Caco-2 (cell line): Measurements from ENCODE around the gene CELA1. TPM values are rescaled to one million over a fixed set of nuclear protein-coding genes. Genes with fewer than 3 reads are reported as not detected.

Source experiments
- BruUV-seq: library from RNA; stranded (reverse); fragments of 400-500 nt; replicated peaks from 2 replicates; lab custom pipeline; 2021; lab: Mats Ljungman, UMichigan
- CTCF ChIA-PET: fragments of 300-600 bp; sonication (Branson Sonifier 250); formaldehyde crosslinking; loops from one replicate; lab custom pipeline; 2022; ENCODE audit warnings: antibody characterized with exemption; lab: Charles Lee
- POLR2A ChIA-PET: fragments of 300-600 bp; sonication (Branson Sonifier 250); formaldehyde crosslinking; loops from one replicate; lab custom pipeline; 2022; ENCODE audit warnings: antibody characterized with exemption; lab: Charles Lee
- DNase-seq, 2 experiments: peaks; one replicate each; pipeline versions ENCODE4 v3.0.0 to v3.0.0-alpha.2; 2020 to 2022
- H3K27me3 ChIP-seq: replicated peaks from 2 replicates; pipeline ENCODE4 v1.6.0; 2011; ENCODE audit warnings: low read length; ENCODE audit not compliant: control insufficient read depth, insufficient read depth
- H3K36me3 ChIP-seq: 2 replicates; pipeline ENCODE4 v1.5.1; 2011; ENCODE audit warnings: low read length; ENCODE audit not compliant: control insufficient read depth, insufficient read depth
- H3K4me1 ChIP-seq: fragments of 250-450 bp; sonication (Bioruptor Pico); 2 replicates; pipeline ENCODE4 v1.5.1; 2020; ENCODE audit warnings: mild to moderate bottlenecking
- H3K4me3 ChIP-seq: 2 replicates; pipeline ENCODE4 v1.5.1; 2011; ENCODE audit warnings: low read depth, mild to moderate bottlenecking, control low read depth, low read length
- H3K9me3 ChIP-seq: fragments of 250-450 bp; sonication (Bioruptor Pico); 2 replicates; pipeline ENCODE4 v1.5.1; 2020; ENCODE audit warnings: mild to moderate bottlenecking, moderate library complexity
- H3K27ac Mint-ChIP-seq: one replicate; pipeline ENCODE4 v1.8.0; 2022; ENCODE audit warnings: mixed read lengths; ENCODE audit not compliant: unreplicated experiment
- H3K27me3 Mint-ChIP-seq: one replicate; pipeline ENCODE4 v1.8.0; 2022; ENCODE audit warnings: mixed read lengths; ENCODE audit not compliant: insufficient read depth, unreplicated experiment
- H3K36me3 Mint-ChIP-seq: one replicate; pipeline ENCODE4 v1.8.0; 2022; ENCODE audit warnings: mild to moderate bottlenecking, mixed read lengths; ENCODE audit not compliant: insufficient read depth, unreplicated experiment
- H3K4me1 Mint-ChIP-seq: one replicate; pipeline ENCODE4 v1.8.0; 2022; ENCODE audit warnings: low read depth, mixed read lengths; ENCODE audit not compliant: unreplicated experiment
- H3K4me3 Mint-ChIP-seq: one replicate; pipeline ENCODE4 v1.8.0; 2022; ENCODE audit warnings: mild to moderate bottlenecking, moderate library complexity, mixed read lengths; ENCODE audit not compliant: unreplicated experiment
- H3K9me3 Mint-ChIP-seq: one replicate; pipeline ENCODE4 v1.8.0; 2022; ENCODE audit warnings: mixed read lengths; ENCODE audit not compliant: unreplicated experiment
- intact Hi-C: fragments of 100-400 bp; cut with micrococcal nuclease; formaldehyde crosslinking; loops from one replicate; pipeline ENCODE4 v1.10.0; 2022; ENCODE audit not compliant: unreplicated experiment
- total RNA-seq: library from RNA; stranded (reverse); gene quantifications from 2 replicates; pipeline ENCODE4 v1.2.3, GENCODE V29; 2022
- TF ChIP-seq, protein P1 (sequence below), 2 experiments: fragments of 200-600 bp in 1 of 2; IDR thresholded peaks; 1 replicate in 1 of 2; 2 replicates in 1 of 2; pipeline versions ENCODE4 v1.5.1 to v1.8.0; 2011 to 2022; ENCODE audit warnings: antibody characterized with exemption in 1 of 2, control low read depth in 1 of 2, inconsistent platforms in 1 of 2, low read depth in 1 of 2, low read length in 1 of 2, mild to moderate bottlenecking in 1 of 2, moderate library complexity in 1 of 2; ENCODE audit not compliant: insufficient read depth in 1 of 2, severe bottlenecking in 1 of 2, unreplicated experiment in 1 of 2

The CELA1 gene
- total RNA-seq, 1 experiment from 2014 or later: not detected

DNA sequence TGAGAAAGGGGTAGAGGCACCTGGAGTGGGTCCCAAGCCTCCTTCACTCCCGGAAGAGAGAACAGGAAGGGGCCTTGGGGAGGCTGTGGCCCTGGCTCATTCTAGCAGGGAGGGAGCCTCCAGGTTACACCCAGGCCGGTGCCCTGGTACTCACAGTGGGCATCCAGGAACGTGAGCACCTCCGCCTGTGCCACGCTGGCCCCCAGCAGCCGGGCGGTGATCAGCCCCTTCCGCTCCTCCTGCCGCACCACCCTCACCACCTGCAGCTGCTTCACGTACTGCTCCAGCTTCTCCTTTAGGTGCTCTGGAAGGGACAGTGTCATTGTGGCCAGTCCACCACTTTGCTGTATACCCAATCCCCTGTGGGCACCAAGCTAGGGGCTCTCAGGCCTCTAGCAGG is 18.8 kb upstream of the CELA1 start:
- TF ChIP-seq, protein P1, sequence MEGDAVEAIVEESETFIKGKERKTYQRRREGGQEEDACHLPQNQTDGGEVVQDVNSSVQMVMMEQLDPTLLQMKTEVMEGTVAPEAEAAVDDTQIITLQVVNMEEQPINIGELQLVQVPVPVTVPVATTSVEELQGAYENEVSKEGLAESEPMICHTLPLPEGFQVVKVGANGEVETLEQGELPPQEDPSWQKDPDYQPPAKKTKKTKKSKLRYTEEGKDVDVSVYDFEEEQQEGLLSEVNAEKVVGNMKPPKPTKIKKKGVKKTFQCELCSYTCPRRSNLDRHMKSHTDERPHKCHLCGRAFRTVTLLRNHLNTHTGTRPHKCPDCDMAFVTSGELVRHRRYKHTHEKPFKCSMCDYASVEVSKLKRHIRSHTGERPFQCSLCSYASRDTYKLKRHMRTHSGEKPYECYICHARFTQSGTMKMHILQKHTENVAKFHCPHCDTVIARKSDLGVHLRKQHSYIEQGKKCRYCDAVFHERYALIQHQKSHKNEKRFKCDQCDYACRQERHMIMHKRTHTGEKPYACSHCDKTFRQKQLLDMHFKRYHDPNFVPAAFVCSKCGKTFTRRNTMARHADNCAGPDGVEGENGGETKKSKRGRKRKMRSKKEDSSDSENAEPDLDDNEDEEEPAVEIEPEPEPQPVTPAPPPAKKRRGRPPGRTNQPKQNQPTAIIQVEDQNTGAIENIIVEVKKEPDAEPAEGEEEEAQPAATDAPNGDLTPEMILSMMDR (IDR thresholded peaks at IDR 0.05; ENCODE audit: insufficient read depth in 1 of 2, low read depth in 1 of 2, low read length in 1 of 2, severe bottlenecking in 1 of 2, unreplicated experiment in 1 of 2): no peak

DNA sequence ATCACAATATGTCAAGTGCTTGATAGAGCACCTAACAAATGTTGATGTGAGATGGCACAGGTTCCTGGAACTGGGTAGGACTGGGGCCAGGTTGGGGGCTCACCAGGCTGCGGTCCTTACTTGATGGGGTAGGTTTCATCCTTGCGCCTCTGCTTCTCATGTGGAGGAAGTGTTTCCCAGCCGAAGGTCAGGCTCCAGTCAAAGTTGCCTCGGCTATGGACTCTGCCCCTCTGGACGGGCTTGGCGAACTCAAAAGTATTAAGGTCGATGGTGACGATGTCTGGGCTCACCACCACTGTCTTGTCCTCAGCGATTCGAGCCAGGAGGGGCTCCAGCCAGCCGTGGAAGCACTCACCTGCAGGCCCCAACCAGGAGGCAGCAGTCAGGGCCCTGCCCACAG is 17.5 kb upstream of the CELA1 start:
- intact Hi-C loops: no loop called here
- Mint-ChIP-seq H3K9me3 (no peaks in the 10 kb centered on the region), H3K4me1 (no peaks in the 10 kb centered on the region), H3K27ac (no peak overlapping the region), H3K36me3 (peaks cover 91% of the 10 kb centered on the region), H3K27me3 (no peaks in the 10 kb centered on the region), H3K4me3 (no peak overlapping the region)
- Histone ChIP-seq H3K4me1 (no peaks in the 10 kb centered on the region), H3K27me3 (no peaks in the 10 kb centered on the region), H3K36me3 (peaks cover 6% of the 10 kb centered on the region), H3K4me3 (no peak overlapping the region), H3K9me3 (no peaks in the 10 kb centered on the region)
- BruUV-seq: no TSS peak
- ChIA-PET CTCF (no interaction called here), POLR2A (interaction anchor here (0.5 kb wide), 1 partner anchor 57 kb away, joined by 3 read pairs; no protein-coding TSS in a partner anchor)
- no peak for DNase-seq
- TF ChIP-seq, protein P1 (IDR thresholded peaks at IDR 0.05; ENCODE audit: insufficient read depth in 1 of 2, low read depth in 1 of 2, low read length in 1 of 2, severe bottlenecking in 1 of 2, unreplicated experiment in 1 of 2): no peak

More for the DNA sequence above, 18.8 kb upstream of the CELA1 start:
- Mint-ChIP-seq H3K36me3 (peaks cover 91% of the 10 kb centered on the region), H3K27me3 (no peaks in the 10 kb centered on the region), H3K9me3 (no peaks in the 10 kb centered on the region), H3K27ac (no peak overlapping the region), H3K4me1 (peaks cover 7% of the 10 kb centered on the region), H3K4me3 (no peak overlapping the region)
- no peaks in the 10 kb centered on the region for H3K9me3 ChIP-seq
- POLR2A ChIA-PET: interaction anchor here (0.6 kb wide), 1 partner anchor 28 kb away, joined by 3 read pairs; no protein-coding TSS in a partner anchor
- H3K27me3 ChIP-seq: no peaks in the 10 kb centered on the region
- intact Hi-C loops: no loop called here
- DNase-seq: no peak
- BruUV-seq: no TSS peak
- H3K36me3 ChIP-seq: peaks cover 4% of the 10 kb centered on the region
- no peak overlapping the region for H3K4me3 ChIP-seq
- CTCF ChIA-PET: no interaction called here
- no peaks in the 10 kb centered on the region for H3K4me1 ChIP-seq

DNA sequence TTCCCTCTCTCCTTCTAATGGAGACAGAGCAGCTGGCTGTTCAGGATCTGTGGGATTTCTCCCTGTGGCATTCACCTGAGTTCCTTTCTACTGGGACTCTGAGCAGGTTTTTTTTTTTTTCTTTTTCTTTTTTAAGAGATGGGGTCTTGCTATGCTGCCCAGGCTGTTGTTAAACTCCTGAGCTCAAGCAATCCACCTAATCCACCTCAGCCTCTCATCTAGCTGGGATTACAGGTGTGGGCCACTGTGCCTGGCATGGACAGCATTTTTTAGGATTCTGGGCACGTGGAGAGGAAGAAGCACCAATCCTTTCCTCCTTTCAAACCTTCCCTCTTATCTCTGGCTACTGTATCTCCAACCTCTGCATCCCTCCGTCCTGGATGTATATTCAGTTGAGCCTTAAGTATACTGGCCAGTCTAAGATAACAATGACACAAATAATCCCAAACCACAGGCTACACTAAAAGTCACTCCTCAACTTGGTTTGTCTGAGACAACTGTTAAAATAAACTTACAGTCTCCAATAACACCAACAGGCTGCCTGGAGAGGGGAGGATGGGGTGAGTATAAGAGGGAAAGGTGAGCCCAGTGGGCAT is 16.4 kb upstream of the CELA1 start:
- no peak overlapping the region for H3K4me3 ChIP-seq
- Mint-ChIP-seq H3K4me1 (no peaks in the 10 kb centered on the region), H3K27me3 (no peaks in the 10 kb centered on the region), H3K27ac (no peak overlapping the region), H3K4me3 (no peak overlapping the region), H3K9me3 (no peaks in the 10 kb centered on the region), H3K36me3 (peaks cover 91% of the 10 kb centered on the region)
- H3K9me3 ChIP-seq: no peaks in the 10 kb centered on the region
- H3K36me3 ChIP-seq: peaks cover 6% of the 10 kb centered on the region
- CTCF ChIA-PET: interaction anchor here (0.6 kb wide), 1 partner anchor 114 kb away, joined by 3 read pairs; no protein-coding TSS in a partner anchor
- intact Hi-C loops: no loop called here
- no TSS peak for BruUV-seq
- H3K4me1 ChIP-seq: no peaks in the 10 kb centered on the region
- TF ChIP-seq, protein P1 (IDR thresholded peaks at IDR 0.05; ENCODE audit: insufficient read depth in 1 of 2, low read depth in 1 of 2, low read length in 1 of 2, severe bottlenecking in 1 of 2, unreplicated experiment in 1 of 2): no peak
- H3K27me3 ChIP-seq: no peaks in the 10 kb centered on the region
- POLR2A ChIA-PET: no interaction called here
- DNase-seq: no peak
